BLaER1 (cell line): ENCODE measurements around the gene OGA.

Experiments
- H3K27ac ChIP-seq: shearing (Covaris generic); formaldehyde crosslinking; 2 replicates; pipeline ENCODE4 v1.8.1; 2022
- H3K27me3 ChIP-seq: shearing (Covaris generic); formaldehyde crosslinking; 2 replicates; pipeline ENCODE4 v1.8.1; 2022
- H3K36me3 ChIP-seq: shearing (Covaris generic); formaldehyde crosslinking; 2 replicates; pipeline ENCODE4 v1.8.1; 2022
- H3K4me1 ChIP-seq: shearing (Covaris generic); formaldehyde crosslinking; 2 replicates; pipeline ENCODE4 v1.8.1; 2022
- H3K4me2 ChIP-seq: shearing (Covaris generic); formaldehyde crosslinking; 2 replicates; pipeline ENCODE4 v1.8.1; 2022
- H3K4me3 ChIP-seq: shearing (Covaris generic); formaldehyde crosslinking; 2 replicates; pipeline ENCODE4 v1.8.1; 2022
- H3K9ac ChIP-seq: shearing (Covaris generic); formaldehyde crosslinking; 2 replicates; pipeline ENCODE4 v1.8.1; 2022
- H3K9me3 ChIP-seq: shearing (Covaris generic); formaldehyde crosslinking; 2 replicates; pipeline ENCODE4 v1.8.1; 2022
- H4K20me1 ChIP-seq: shearing (Covaris generic); formaldehyde crosslinking; 2 replicates; pipeline ENCODE4 v1.8.1; 2022
- Cebpa-rat ChIP-seq: shearing (Covaris generic); IDR thresholded peaks from 2 replicates; pipeline ENCODE4 v1.8.1; 2022

The OGA gene

GRCh38 chr10:101848408-101848807, 30.2 kb upstream of the OGA start:
- no peak for TF ChIP-seq Cebpa-rat
- Histone ChIP-seq H3K9ac (no peak overlapping the region), H3K9me3 (no peaks in the 10 kb centered on the region), H3K4me2 (no peak overlapping the region), H3K27ac (no peak overlapping the region), H3K4me1 (peaks cover 7% of the 10 kb centered on the region; the same call in 1 of the 2 replicates), H3K4me3 (no peak overlapping the region), H3K27me3 (no peaks in the 10 kb centered on the region), H4K20me1 (peaks cover 74% of the 10 kb centered on the region), H3K36me3 (peaks cover 66% of the 10 kb centered on the region)

GRCh38 chr10:101845893-101846292, 27.6 kb upstream of the OGA start:
- TF ChIP-seq Cebpa-rat = no peak
- H3K27me3 ChIP-seq = peaks cover 19% of the 10 kb centered on the region
- H3K9me3 ChIP-seq = no peaks in the 10 kb centered on the region
- H3K4me3 ChIP-seq = no peak overlapping the region
- peaks cover 18% of the 10 kb centered on the region for H3K4me1 ChIP-seq
- no peak overlapping the region for H3K9ac ChIP-seq
- H3K27ac ChIP-seq = no peak overlapping the region
- H3K4me2 ChIP-seq = no peak overlapping the region
- peaks cover 52% of the 10 kb centered on the region for H3K36me3 ChIP-seq
- H4K20me1 ChIP-seq = peaks cover 83% of the 10 kb centered on the region

GRCh38 chr10:101843032-101844021, 25.1 kb upstream of the OGA start, which contains the start of gene KCNIP2:
Gene KCNIP2, minus strand, starts transcription at chr10:101843800. Its CDS starts 232 bp downstream, at chr10:101843568.
- H3K4me1 ChIP-seq = peaks cover 25% of the 10 kb centered on the region
- no peaks in the 10 kb centered on the region for H3K9me3 ChIP-seq
- peaks cover 83% of the 10 kb centered on the region for H4K20me1 ChIP-seq
- no peak within 1 kb of the TSS for H3K4me2 ChIP-seq
- no peak for TF ChIP-seq Cebpa-rat
- H3K36me3 ChIP-seq = peaks cover 32% of the 10 kb centered on the region
- H3K27ac ChIP-seq = no peak within 1 kb of the TSS
- H3K27me3 ChIP-seq = peaks cover 19% of the 10 kb centered on the region
- H3K9ac ChIP-seq = no peak within 1 kb of the TSS
- no peak within 1 kb of the TSS for H3K4me3 ChIP-seq

- no peak overlapping the region for H3K27ac ChIP-seq
- no peak overlapping the region for H3K9ac ChIP-seq
- H4K20me1 ChIP-seq = peaks cover 80% of the 10 kb centered on the region
- H3K36me3 ChIP-seq = peaks cover 17% of the 10 kb centered on the region
- TF ChIP-seq Cebpa-rat = no peak
- H3K27me3 ChIP-seq = peaks cover 19% of the 10 kb centered on the region
- H3K9me3 ChIP-seq = no peaks in the 10 kb centered on the region
- H3K4me3 ChIP-seq = no peak overlapping the region
- H3K4me2 ChIP-seq = peak overlapping the region; percentile 95
- peaks cover 25% of the 10 kb centered on the region for H3K4me1 ChIP-seq
These were observed 23.6 kb upstream of the OGA start for GRCh38 chr10:101841826-101842225.

GRCh38 chr10:101840741-101841453, 22.7 kb upstream of the OGA start:
- H3K9ac ChIP-seq = no peak overlapping the region
- no peak overlapping the region for H3K27ac ChIP-seq
- peak overlapping the region; percentile 58 for H3K4me3 ChIP-seq
- peaks cover 25% of the 10 kb centered on the region for H3K4me1 ChIP-seq
- TF ChIP-seq Cebpa-rat = no peak
- peaks cover 8% of the 10 kb centered on the region for H3K36me3 ChIP-seq
- no peaks in the 10 kb centered on the region for H3K9me3 ChIP-seq
- H3K4me2 ChIP-seq = peak overlapping the region; percentile 95
- peaks cover 73% of the 10 kb centered on the region for H4K20me1 ChIP-seq
- peaks cover 19% of the 10 kb centered on the region for H3K27me3 ChIP-seq

GRCh38 chr10:101840102-101840684, 21.9 kb upstream of the OGA start:
- TF ChIP-seq Cebpa-rat = no peak
- Histone ChIP-seq H3K27ac (no peak overlapping the region), H3K9me3 (no peaks in the 10 kb centered on the region), H3K4me1 (peaks cover 27% of the 10 kb centered on the region), H3K4me3 (peak overlapping the region; percentile 48), H3K27me3 (peaks cover 19% of the 10 kb centered on the region), H3K36me3 (peaks cover under 1% of the 10 kb centered on the region; the same call in 1 of the 2 replicates), H4K20me1 (peaks cover 66% of the 10 kb centered on the region), H3K9ac (no peak overlapping the region), H3K4me2 (peak overlapping the region; percentile 95)

GRCh38 chr10:101839416-101840063, 21.3 kb upstream of the OGA start:
- H3K36me3 ChIP-seq = no peaks in the 10 kb centered on the region
- no peak overlapping the region for H3K27ac ChIP-seq
- no peaks in the 10 kb centered on the region for H3K9me3 ChIP-seq
- no peak overlapping the region for H3K9ac ChIP-seq
- H3K4me2 ChIP-seq = peak overlapping the region; percentile 95
- peaks cover 34% of the 10 kb centered on the region for H3K4me1 ChIP-seq
- no peak for TF ChIP-seq Cebpa-rat
- peaks cover 60% of the 10 kb centered on the region for H4K20me1 ChIP-seq
- H3K27me3 ChIP-seq = peaks cover 19% of the 10 kb centered on the region
- peak overlapping the region; percentile 48 for H3K4me3 ChIP-seq

- Histone ChIP-seq H4K20me1 (peaks cover 54% of the 10 kb centered on the region), H3K27ac (no peak overlapping the region), H3K27me3 (peaks cover 19% of the 10 kb centered on the region), H3K9me3 (no peaks in the 10 kb centered on the region), H3K4me1 (peaks cover 39% of the 10 kb centered on the region), H3K9ac (no peak overlapping the region), H3K4me3 (no peak overlapping the region), H3K4me2 (no peak overlapping the region), H3K36me3 (no peaks in the 10 kb centered on the region)
- no peak for TF ChIP-seq Cebpa-rat
These were observed 20.8 kb upstream of the OGA start for GRCh38 chr10:101839002-101839401.

GRCh38 chr10:101838416-101838970, 20.2 kb upstream of the OGA start:
- Histone ChIP-seq H3K36me3 (no peaks in the 10 kb centered on the region), H3K4me3 (no peak overlapping the region), H3K27me3 (peaks cover 19% of the 10 kb centered on the region), H3K27ac (no peak overlapping the region), H3K4me2 (no peak overlapping the region), H3K9ac (no peak overlapping the region), H3K9me3 (no peaks in the 10 kb centered on the region), H3K4me1 (peaks cover 44% of the 10 kb centered on the region), H4K20me1 (peaks cover 53% of the 10 kb centered on the region)
- no peak for TF ChIP-seq Cebpa-rat
